CD4-positive, alpha-beta memory T cell (primary cell): ENCODE data around the gene HINFP. TPM values are rescaled to one million over a fixed set of nuclear protein-coding genes. Genes with fewer than 3 reads are reported as not detected.

Source experiments
- CTCF ChIA-PET: fragments of 350-600 bp; sonication (Branson Sonifier 250); formaldehyde crosslinking; loops from one replicate; lab custom pipeline; 2021; ENCODE audit warnings: inconsistent platforms; ENCODE audit not compliant: partially characterized antibody; lab: Charles Lee
- POLR2A ChIA-PET: fragments of 350-600 bp; sonication (Branson Sonifier 250); formaldehyde crosslinking; loops from one replicate; lab custom pipeline; 2021; ENCODE audit not compliant: partially characterized antibody; lab: Charles Lee
- DNase-seq, 5 donors: peaks; one replicate each; pipeline versions ENCODE4 v3.0.0 to v3.0.0-alpha.2; 2020 to 2022; ENCODE audit warnings: mixed read lengths in 1 of 5
- H3K27ac ChIP-seq: one replicate; pipeline ENCODE4 v1.7.0; 2013; ENCODE audit warnings: low read depth, low read length
- H3K27me3 ChIP-seq: 2 replicates; pipeline ENCODE4 v1.7.0; 2013; ENCODE audit warnings: mild to moderate bottlenecking, low read length, moderate library complexity; ENCODE audit not compliant: insufficient read depth
- H3K36me3 ChIP-seq: 2 replicates; pipeline ENCODE4 v1.7.0; 2013; ENCODE audit warnings: mild to moderate bottlenecking, low read length, moderate library complexity; ENCODE audit not compliant: insufficient read depth
- H3K4me1 ChIP-seq: 2 replicates; pipeline ENCODE4 v1.7.0; 2013; ENCODE audit warnings: mild to moderate bottlenecking, low read length, moderate library complexity; ENCODE audit not compliant: insufficient read depth
- H3K4me3 ChIP-seq, 2 donors: one replicate each; pipeline ENCODE4 v1.7.0; 2013; ENCODE audit warnings: low read length in 2 of 2, mild to moderate bottlenecking in 1 of 2
- H3K9me3 ChIP-seq, 2 donors: one replicate each; pipeline ENCODE4 v1.7.0; 2013; ENCODE audit warnings: low read length in 2 of 2, control low read depth in 1 of 2; ENCODE audit not compliant: control insufficient read depth in 1 of 2
- H3K27ac Mint-ChIP-seq, 7 donors: one replicate each; pipeline ENCODE4 v1.8.0; 2020 to 2021; ENCODE audit warnings: mixed read lengths in 7 of 7, mild to moderate bottlenecking in 6 of 7, inconsistent platforms in 3 of 7, moderate library complexity in 3 of 7
- H3K27me3 Mint-ChIP-seq, 2 donors: one replicate each; pipeline ENCODE4 v1.8.0; 2020 to 2021; ENCODE audit warnings: mixed read lengths in 2 of 2
- H3K36me3 Mint-ChIP-seq, 2 donors: one replicate each; pipeline ENCODE4 v1.8.0; 2020 to 2021; ENCODE audit warnings: mixed read lengths in 2 of 2, inconsistent platforms in 1 of 2, mild to moderate bottlenecking in 1 of 2
- H3K4me1 Mint-ChIP-seq, 4 donors: one replicate each; pipeline ENCODE4 v1.8.0; 2020 to 2021; ENCODE audit warnings: mixed read lengths in 4 of 4, mild to moderate bottlenecking in 1 of 4
- H3K4me3 Mint-ChIP-seq, 8 donors: one replicate each; pipeline ENCODE4 v1.8.0; 2020 to 2021; ENCODE audit warnings: mixed read lengths in 8 of 8, mild to moderate bottlenecking in 7 of 8, moderate library complexity in 6 of 8, inconsistent platforms in 3 of 8
- H3K9me3 Mint-ChIP-seq, 8 donors: one replicate each; pipeline ENCODE4 v1.8.0; 2020 to 2021; ENCODE audit warnings: mixed read lengths in 8 of 8, mild to moderate bottlenecking in 5 of 8, inconsistent platforms in 3 of 8, moderate library complexity in 1 of 8
- intact Hi-C: fragments of 100-400 bp; cut with micrococcal nuclease; formaldehyde crosslinking; loops from one replicate; pipeline ENCODE4 v1.15.1; 2023
- polyA plus RNA-seq, 2 donors: library from polyadenylated mRNA; unstranded; fragments of 300-500 nt; fragmentation: Illumina TruSeq; gene quantifications; one replicate each; pipeline ENCODE4 v1.2.3, GENCODE V29; 2021
- total RNA-seq, 2 experiments: library from RNA; stranded (reverse); gene quantifications; one replicate each; pipeline ENCODE4 v1.2.3, GENCODE V29; 2021

The HINFP gene
- total and polyA plus RNA-seq, 4 experiments from 2014 or later = 9.3 to 75.3 (median 43.4) TPM

DNA sequence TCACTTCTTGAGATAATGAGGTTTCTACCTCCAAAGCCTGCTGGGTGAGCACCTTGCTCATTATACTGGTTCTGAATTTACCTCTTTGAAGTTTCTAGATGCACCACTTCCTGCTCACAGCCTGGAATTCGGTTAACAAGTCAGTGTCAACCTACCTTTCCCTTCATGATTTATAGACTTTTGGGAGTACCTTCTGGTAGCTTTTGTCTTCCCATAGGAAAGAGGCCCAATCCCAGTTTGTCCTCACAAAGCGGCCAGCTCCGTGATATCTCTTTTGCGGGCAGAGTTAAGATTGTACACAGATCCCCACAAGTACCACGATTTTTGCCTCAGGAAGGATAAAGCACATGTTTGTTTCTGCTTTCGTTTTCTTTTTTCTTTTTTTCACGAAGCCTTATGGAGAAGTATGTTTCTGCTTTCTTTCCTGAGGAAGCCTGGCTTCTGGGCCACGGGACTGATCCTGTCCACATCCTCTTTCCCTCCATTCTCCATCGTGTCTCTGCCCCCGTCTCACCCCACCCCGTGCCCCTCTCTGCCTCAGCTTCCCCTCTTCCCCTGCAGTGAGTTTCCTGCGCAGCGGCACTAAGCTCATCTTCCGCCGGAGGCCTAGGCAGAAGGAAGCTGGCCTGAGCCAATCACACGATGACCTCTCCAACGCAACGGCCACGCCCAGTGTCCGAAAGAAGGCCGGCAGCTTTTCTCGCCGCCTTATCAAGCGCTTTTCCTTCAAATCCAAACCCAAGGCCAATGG is 5.7 kb upstream of the HINFP start:
- Histone ChIP-seq H3K36me3 (peaks cover 37% of the 10 kb centered on the region), H3K27me3 (no peaks in the 10 kb centered on the region), H3K27ac (peak overlapping the region; percentile 63), H3K9me3 (no peaks in the 10 kb centered on the region), H3K4me3 (peak overlapping the region in 1 of 2 donors; percentile 38), H3K4me1 (peaks cover 37% of the 10 kb centered on the region)
- Mint-ChIP-seq H3K36me3 (peaks cover 38 to 43% of the 10 kb centered on the region in 2 donors), H3K9me3 (no peaks in the 10 kb centered on the region), H3K27me3 (no peaks in the 10 kb centered on the region), H3K4me1 (peaks cover 17 to 51% (median 30%) of the 10 kb centered on the region in 4 donors), H3K4me3 (peak overlapping the region; percentile 75 to 87 (median 86)), H3K27ac (peak overlapping the region; percentile 83 to 97 (median 97))
- intact Hi-C loops = no loop called here
- ChIA-PET CTCF (interaction anchor here (0.6 to 1.7 kb wide), 5 partner anchors 10 to 90 kb away, joined by 3 to 5 read pairs (median 4); partner anchors contain the start of gene CBL), POLR2A (interaction anchor here (0.6 to 9.3 kb wide), 10 partner anchors 9 to 205 kb away, joined by 3 to 109 read pairs (median 6); partner anchors contain the start of genes C2CD2L, DPAGT1, HMBS and VPS11)
- peak; percentile 56 to 65 (median 58) for DNase-seq

DNA sequence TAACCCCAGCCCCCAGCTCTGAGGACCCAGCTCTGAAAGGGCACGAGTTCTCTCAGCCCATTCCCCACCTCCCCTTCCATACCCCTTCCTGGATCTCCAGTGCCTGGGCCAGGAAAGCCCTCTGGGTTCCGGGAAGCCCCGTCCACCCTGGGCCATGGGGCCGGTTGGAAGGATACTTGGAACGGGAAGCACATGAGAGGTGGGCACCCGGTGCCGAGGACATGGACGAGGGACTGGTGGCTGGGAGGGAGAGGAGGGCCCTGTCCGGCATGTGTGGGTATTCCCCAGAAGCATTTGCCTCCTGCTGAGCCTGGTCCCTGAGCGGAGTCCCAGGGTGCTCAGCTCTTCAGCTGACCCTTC is 5.2 kb upstream of the HINFP start:
- Mint-ChIP-seq H3K4me1 (peaks cover 22 to 56% (median 33%) of the 10 kb centered on the region in 4 donors), H3K27me3 (no peaks in the 10 kb centered on the region), H3K27ac (peak overlapping the region in 6 of 7 donors; percentile 83 to 97 (median 97)), H3K36me3 (peaks cover 35 to 37% of the 10 kb centered on the region in 2 donors), H3K4me3 (peak overlapping the region; percentile 36 to 87 (median 84)), H3K9me3 (no peaks in the 10 kb centered on the region)
- Histone ChIP-seq H3K27ac (peak overlapping the region; percentile 63), H3K9me3 (no peaks in the 10 kb centered on the region), H3K4me3 (no peak overlapping the region), H3K4me1 (peaks cover 42% of the 10 kb centered on the region), H3K36me3 (peaks cover 31% of the 10 kb centered on the region), H3K27me3 (no peaks in the 10 kb centered on the region)
- POLR2A ChIA-PET = interaction anchor here (1.2 to 9.3 kb wide), 8 partner anchors 9 to 205 kb away, joined by 3 to 109 read pairs (median 10); partner anchors contain the start of genes C2CD2L, DPAGT1, HMBS and VPS11
- CTCF ChIA-PET = interaction anchor here (1.2 to 1.7 kb wide), 4 partner anchors 10 to 90 kb away, joined by 3 to 5 read pairs (median 4); partner anchors contain the start of gene CBL
- intact Hi-C loops = no loop called here
- no peak for DNase-seq

DNA sequence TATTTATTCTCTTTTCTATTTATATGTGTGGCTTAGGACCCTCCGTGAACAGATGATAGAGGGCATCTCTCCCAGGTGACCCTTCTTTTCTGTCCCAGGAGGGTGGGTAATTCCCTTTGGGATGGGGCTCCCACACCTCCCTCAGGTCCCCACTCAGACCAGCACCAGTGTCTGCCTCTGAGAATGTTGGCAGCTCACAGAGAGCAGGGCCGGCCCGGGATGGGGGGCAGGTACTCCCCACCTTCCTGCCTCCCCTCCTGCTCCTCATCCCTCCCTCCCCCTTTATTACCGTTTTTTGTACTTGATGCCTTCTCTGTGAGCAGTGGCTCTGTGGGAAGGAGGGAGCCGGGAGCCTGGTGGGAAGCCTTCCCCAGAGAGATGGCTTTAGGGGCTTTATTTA is 4.8 kb upstream of the HINFP start:
- H3K36me3 ChIP-seq = peaks cover 28% of the 10 kb centered on the region

DNA sequence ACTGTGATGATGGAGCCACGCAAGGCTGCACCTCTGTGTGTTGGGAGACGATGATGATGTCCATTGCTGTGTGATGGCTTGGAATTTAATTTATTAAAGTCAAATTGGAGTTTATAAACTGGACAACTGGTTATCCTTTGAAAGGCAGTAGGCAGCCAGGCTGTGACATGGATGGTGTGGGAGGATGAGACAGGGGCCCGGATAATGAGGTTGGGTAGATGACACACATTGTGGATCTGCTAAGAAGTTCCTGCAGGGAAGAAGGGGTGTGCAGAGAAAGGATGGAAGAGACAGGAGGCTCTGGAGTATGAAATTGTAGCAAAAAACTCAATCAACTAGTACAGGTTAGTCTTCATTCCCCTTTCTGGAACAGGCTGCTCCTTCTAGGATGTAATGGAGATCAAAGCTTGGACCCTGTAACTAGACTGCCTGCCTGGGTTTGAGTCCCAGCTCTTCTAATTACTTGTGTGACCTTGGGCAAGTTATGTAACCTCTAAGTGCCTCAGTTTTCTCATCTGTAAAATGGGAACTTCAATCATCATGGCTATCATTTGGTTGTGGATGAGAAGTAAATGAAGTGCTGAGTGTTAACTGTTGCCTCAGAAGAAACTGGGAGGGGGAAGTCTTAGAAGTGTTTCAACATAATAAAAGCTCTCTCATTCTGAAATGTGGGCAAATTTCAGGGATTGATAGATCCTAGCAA is 4.2 kb upstream of the HINFP start:
- Histone ChIP-seq H3K27me3 (no peaks in the 10 kb centered on the region), H3K27ac (no peak overlapping the region), H3K4me1 (peaks cover 45% of the 10 kb centered on the region), H3K4me3 (no peak overlapping the region), H3K36me3 (peaks cover 22% of the 10 kb centered on the region), H3K9me3 (no peaks in the 10 kb centered on the region)
- H3K9me3 Mint-ChIP-seq = no peaks in the 10 kb centered on the region
- peaks cover 24 to 61% (median 33%) of the 10 kb centered on the region in 4 donors for H3K4me1 Mint-ChIP-seq
- peaks cover 27 to 36% of the 10 kb centered on the region in 2 donors for H3K36me3 Mint-ChIP-seq
- intact Hi-C loops = no loop called here
- H3K27me3 Mint-ChIP-seq = no peaks in the 10 kb centered on the region
- H3K4me3 Mint-ChIP-seq = peak overlapping the region in 2 of 8 donors; percentile 47 to 49
- peak overlapping the region in 6 of 7 donors; percentile 32 to 88 (median 76) for H3K27ac Mint-ChIP-seq
- ChIA-PET POLR2A (interaction anchor here (0.6 to 9.3 kb wide), 5 partner anchors 9 to 32 kb away, joined by 3 to 118 read pairs (median 32); partner anchors contain the start of genes C2CD2L, DPAGT1 and HMBS), CTCF (interaction anchor here (1.0 to 1.9 kb wide), 5 partner anchors 8 to 89 kb away, joined by 3 to 6 read pairs (median 5); partner anchors contain the start of genes CBL and DPAGT1)
- no peak for DNase-seq

More for the DNA sequence above, 4.8 kb upstream of the HINFP start:
- intact Hi-C loops = no loop called here
- POLR2A ChIA-PET = interaction anchor here (0.6 to 9.3 kb wide), 6 partner anchors 9 to 49 kb away, joined by 3 to 109 read pairs (median 22); partner anchors contain the start of genes C2CD2L, DPAGT1, HMBS and VPS11
- Histone ChIP-seq H3K27ac (peak overlapping the region; percentile 63), H3K4me1 (peaks cover 42% of the 10 kb centered on the region), H3K4me3 (no peak overlapping the region), H3K27me3 (no peaks in the 10 kb centered on the region), H3K9me3 (no peaks in the 10 kb centered on the region)
- Mint-ChIP-seq H3K27ac (peak overlapping the region in 4 of 7 donors; percentile 32 to 88 (median 80)), H3K9me3 (no peaks in the 10 kb centered on the region), H3K36me3 (peaks cover 31 to 35% of the 10 kb centered on the region in 2 donors), H3K4me1 (peaks cover 23 to 59% (median 32%) of the 10 kb centered on the region in 4 donors), H3K4me3 (peak overlapping the region in 4 of 8 donors; percentile 24 to 53 (median 38)), H3K27me3 (no peaks in the 10 kb centered on the region)
- DNase-seq = no peak
- CTCF ChIA-PET = interaction anchor here (1.2 to 1.7 kb wide), 4 partner anchors 10 to 89 kb away, joined by 3 to 5 read pairs (median 4); partner anchors contain the start of gene CBL

DNA sequence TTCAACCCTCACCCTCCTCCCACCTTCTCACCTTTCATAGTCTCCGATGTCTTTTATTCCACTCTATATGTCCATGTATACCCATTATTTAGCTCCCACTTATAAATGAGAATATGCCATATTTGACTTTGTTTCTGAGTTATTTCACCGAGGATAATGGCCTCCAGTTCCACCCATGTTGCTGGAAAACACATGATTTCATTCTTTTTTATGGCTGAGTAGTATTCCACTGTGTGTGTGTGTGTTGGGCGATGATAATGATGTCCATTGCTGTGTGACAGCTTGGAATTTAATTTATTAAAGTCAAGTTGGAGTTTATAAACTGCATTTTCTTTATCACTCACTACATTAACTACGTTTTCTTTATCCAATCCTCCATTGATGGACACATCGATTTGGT is 3.2 kb upstream of the HINFP start:
- ChIA-PET POLR2A (interaction anchor here (0.8 to 9.3 kb wide), 6 partner anchors 10 to 149 kb away, joined by 3 to 118 read pairs (median 20); partner anchors contain the start of genes C2CD2L, DPAGT1 and VPS11), CTCF (interaction anchor here (1.0 to 1.9 kb wide), 5 partner anchors 9 to 32 kb away, joined by 3 to 6 read pairs (median 3); partner anchors contain the start of genes C2CD2L and DPAGT1)
- Mint-ChIP-seq H3K27me3 (no peaks in the 10 kb centered on the region), H3K27ac (peak overlapping the region in 1 of 7 donors; percentile 13), H3K36me3 (peaks cover 18 to 34% of the 10 kb centered on the region in 2 donors), H3K9me3 (no peaks in the 10 kb centered on the region), H3K4me1 (peaks cover 31 to 64% (median 42%) of the 10 kb centered on the region in 4 donors), H3K4me3 (no peak overlapping the region)
- no peak overlapping the region for H3K27ac ChIP-seq
- H3K4me1 ChIP-seq = peaks cover 56% of the 10 kb centered on the region
- DNase-seq = no peak
- no peaks in the 10 kb centered on the region for H3K9me3 ChIP-seq
- intact Hi-C loops = no loop called here
- peaks cover 12% of the 10 kb centered on the region for H3K36me3 ChIP-seq
- H3K4me3 ChIP-seq = no peak overlapping the region
- H3K27me3 ChIP-seq = no peaks in the 10 kb centered on the region

DNA sequence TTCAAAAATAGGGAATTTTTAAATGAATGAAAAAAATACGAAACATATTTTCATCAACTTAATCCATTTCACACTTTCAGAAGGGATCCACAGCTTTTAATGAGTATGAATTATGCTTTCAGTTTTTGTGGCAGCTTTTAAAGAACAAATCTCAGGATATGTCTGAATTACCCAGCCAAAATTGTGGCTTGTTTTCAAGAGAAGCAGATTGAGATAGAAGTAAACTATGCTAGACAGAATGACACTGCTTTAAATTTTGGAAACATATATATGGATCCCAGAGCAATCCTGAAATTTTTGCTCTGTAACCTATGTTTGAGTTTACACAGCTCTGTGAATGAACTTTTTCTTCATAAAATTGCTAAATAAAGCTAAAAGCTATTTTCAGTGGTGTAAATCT is 2.4 kb upstream of the HINFP start:
- Histone ChIP-seq H3K9me3 (no peaks in the 10 kb centered on the region), H3K27me3 (no peaks in the 10 kb centered on the region), H3K36me3 (peaks cover 7% of the 10 kb centered on the region), H3K27ac (no peak overlapping the region), H3K4me3 (no peak overlapping the region), H3K4me1 (peaks cover 55% of the 10 kb centered on the region)
- H3K36me3 Mint-ChIP-seq = peaks cover 18 to 33% of the 10 kb centered on the region in 2 donors
- no peak for DNase-seq
- H3K27ac Mint-ChIP-seq = peak overlapping the region in 1 of 7 donors; percentile 15
- intact Hi-C loops = no loop called here
- ChIA-PET POLR2A (interaction anchor here (0.8 to 9.3 kb wide), 4 partner anchors 11 to 51 kb away, joined by 4 to 118 read pairs (median 58); partner anchors contain the start of genes C2CD2L, DPAGT1 and VPS11), CTCF (interaction anchor here (1.1 to 1.9 kb wide), 4 partner anchors 10 to 33 kb away, joined by 3 to 6 read pairs (median 4); partner anchors contain the start of genes C2CD2L and DPAGT1)
- H3K9me3 Mint-ChIP-seq = no peaks in the 10 kb centered on the region
- H3K4me1 Mint-ChIP-seq = peaks cover 31 to 62% (median 41%) of the 10 kb centered on the region in 4 donors
- no peaks in the 10 kb centered on the region for H3K27me3 Mint-ChIP-seq
- no peak overlapping the region for H3K4me3 Mint-ChIP-seq
